ENCODE data around the gene TRPV4. TPM values are rescaled to one million over a fixed set of nuclear protein-coding genes. Genes with fewer than 3 reads are reported as not detected.

The TRPV4 gene
- total RNA-seq, 2 experiments from 2014 or later: not detected

DNA sequence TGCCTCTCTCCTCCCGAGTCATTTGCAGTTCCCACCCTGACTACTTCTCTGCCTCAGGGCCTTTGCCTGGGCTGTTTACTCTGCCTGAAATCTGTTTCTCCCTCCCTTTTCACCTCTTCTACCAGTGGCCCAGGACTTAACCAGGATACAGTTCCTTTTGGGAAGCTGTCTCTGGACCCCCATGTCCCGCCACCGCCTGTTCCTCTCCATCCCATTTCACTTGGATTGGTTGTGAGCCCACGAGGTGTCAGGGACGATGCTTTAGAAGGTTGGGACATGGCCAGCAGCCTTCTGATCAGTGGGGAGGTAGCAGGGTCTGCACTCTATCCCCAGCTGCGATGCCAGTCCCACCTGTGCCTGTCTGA lies 67.8 kb downstream of the TRPV4 start:
- CTCF ChIA-PET: interaction anchor here (0.6 to 0.8 kb wide), 2 partner anchors 249 to 801 kb away, joined by 3 to 4 read pairs; no protein-coding TSS in a partner anchor
- intact Hi-C loops (cut with DNase I, micrococcal nuclease): no loop called here
- Mint-ChIP-seq H3K4me1 (peaks cover 5% of the 10 kb centered on the region), H3K9me3 (ENCODE audit: low read depth) (peaks cover 4% of the 10 kb centered on the region), H3K27ac (no peak overlapping the region), H3K4me3 (no peak overlapping the region), H3K36me3 (ENCODE audit: low read depth) (no peaks in the 10 kb centered on the region), H3K27me3 (no peaks in the 10 kb centered on the region)
- no peak for ATAC-seq
- DNase-seq: no peak
- POLR2A ChIA-PET: no interaction called here

DNA sequence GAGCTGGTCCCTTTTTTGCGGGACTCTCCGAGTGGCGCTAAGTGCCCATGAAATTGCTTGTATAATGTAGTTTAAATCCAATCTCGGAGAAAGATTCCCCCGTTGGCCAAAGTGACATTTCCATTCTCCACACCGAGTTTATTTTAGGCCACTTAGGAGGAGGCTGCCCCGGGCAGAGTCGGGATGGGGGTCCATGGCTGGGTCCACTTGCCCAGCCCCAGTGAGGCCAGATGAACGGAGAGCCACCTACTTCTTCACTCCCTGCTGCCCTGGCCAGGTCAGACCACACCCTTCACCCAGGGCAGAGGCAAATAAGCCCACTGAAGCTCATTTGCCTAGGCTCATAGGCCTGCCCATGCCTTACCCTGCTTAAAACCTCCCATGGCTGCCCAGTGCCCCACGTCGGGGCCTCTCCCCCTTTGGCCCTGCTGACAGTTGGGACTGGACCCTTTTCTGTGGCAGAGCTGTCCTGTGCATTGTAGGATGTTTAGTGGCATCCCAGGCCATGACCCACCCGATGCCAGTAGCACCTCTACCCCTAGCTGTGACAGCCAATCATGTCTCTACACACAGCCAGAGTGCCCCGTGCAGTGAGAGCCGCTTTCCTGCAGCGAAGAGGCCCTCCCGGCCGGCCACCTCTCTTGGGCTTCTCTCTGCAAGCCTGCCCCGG lies 68.3 kb downstream of the TRPV4 start:
- no peak for ATAC-seq
- Mint-ChIP-seq H3K9me3 (ENCODE audit: low read depth) (peaks cover 4% of the 10 kb centered on the region), H3K36me3 (ENCODE audit: low read depth) (no peaks in the 10 kb centered on the region), H3K4me1 (peaks cover 5% of the 10 kb centered on the region), H3K4me3 (no peak overlapping the region), H3K27me3 (no peaks in the 10 kb centered on the region), H3K27ac (no peak overlapping the region)
- intact Hi-C loops (cut with DNase I, micrococcal nuclease): no loop called here
- POLR2A ChIA-PET: no interaction called here
- DNase-seq: no peak
- CTCF ChIA-PET: no interaction called here

DNA sequence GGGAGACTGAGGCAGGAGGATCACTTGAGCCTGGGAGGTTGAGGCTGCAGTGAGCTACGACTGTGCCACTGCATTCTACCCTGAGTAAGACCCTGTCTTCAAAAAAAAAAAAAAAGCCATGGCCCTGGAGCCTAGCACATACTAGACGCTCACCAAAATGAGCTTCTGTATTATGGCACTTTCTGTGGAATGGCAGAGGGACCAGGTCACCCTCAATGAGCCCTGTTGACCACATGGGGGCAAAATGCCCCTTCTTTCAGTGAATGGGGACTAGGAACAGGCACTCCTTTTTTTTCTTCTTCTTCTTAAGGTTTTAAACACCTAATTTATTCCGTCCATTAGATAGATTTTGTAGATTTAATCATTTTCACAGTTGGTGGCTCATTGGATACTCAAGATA lies 69.1 kb downstream of the TRPV4 start:
- Mint-ChIP-seq H3K9me3 (ENCODE audit: low read depth) (peaks cover 4% of the 10 kb centered on the region), H3K27me3 (no peaks in the 10 kb centered on the region), H3K27ac (no peak overlapping the region), H3K4me3 (no peak overlapping the region), H3K4me1 (peaks cover 5% of the 10 kb centered on the region), H3K36me3 (ENCODE audit: low read depth) (no peaks in the 10 kb centered on the region)
- intact Hi-C loops (cut with DNase I, micrococcal nuclease): no loop called here
- CTCF ChIA-PET: no interaction called here
- DNase-seq (no peak), ATAC-seq (no peak)
- POLR2A ChIA-PET: no interaction called here

DNA sequence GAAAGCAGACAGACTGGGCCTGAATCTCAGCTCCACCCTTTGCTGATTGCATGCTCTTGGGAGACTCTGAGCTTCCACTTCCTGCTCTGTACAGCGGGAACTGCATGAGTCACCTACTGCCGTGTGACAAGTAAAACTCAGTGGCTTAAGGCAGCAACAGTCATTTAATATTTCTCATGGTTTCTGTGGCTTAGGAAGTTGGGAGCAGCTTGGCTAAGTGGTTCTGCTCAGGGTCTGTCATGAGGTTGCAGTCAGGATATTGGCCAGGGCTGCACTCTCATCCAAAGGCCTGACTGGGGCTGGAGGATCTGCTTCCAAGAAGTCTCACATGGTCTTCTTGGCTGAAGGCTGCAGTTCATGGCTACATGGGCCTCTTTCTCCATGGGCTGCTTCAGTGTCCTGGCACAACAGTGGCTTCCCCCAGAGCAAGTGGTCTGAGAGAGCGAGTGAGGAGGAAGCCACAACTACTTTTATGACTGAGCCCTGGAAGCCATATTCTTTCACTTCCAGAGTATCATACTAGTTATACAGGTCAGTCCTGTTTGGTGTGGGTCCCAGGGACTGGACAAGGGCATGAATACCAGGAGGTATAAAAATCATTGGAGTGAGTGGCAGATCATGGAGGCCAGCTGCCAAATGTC lies 69.9 kb downstream of the TRPV4 start:
- POLR2A ChIA-PET: no interaction called here

DNA sequence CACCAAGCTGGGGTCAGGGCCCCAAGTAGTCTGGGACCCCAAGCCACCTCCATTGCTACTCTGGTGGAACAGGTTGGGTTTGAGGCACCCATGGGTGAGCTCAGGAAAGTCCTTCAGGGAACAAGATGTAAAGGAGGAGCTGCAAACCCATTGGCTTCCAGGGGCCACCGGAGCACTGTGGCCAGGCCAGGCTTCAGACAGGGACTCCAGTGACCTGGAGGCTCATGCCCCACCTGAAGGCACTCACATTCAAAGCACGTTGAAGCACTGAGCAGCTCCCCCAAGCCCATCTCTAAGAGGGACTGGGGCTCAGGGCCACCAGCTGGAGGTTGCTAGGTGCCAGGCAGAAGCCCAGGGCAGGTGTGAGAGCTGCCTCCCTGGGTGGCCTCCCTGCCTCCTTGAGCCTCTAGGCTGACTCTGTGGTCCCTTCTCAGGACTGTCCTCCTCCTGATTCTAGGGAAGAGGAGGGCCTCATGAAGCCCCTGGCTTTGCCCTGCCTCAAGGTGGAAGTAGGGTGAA lies 70.5 kb downstream of the TRPV4 start:
- H3K9me3 Mint-ChIP-seq (ENCODE audit: low read depth): peaks cover 4% of the 10 kb centered on the region
- no peak overlapping the region for H3K27ac Mint-ChIP-seq
- CTCF ChIA-PET: interaction anchor here (0.5 to 1.1 kb wide), 4 partner anchors 90 to 256 kb away, joined by 3 to 6 read pairs (median 3); partner anchors contain the start of gene MMAB
- no peaks in the 10 kb centered on the region for H3K36me3 Mint-ChIP-seq (ENCODE audit: low read depth)
- POLR2A ChIA-PET: no interaction called here
- intact Hi-C loops (cut with DNase I, micrococcal nuclease): no loop called here
- H3K27me3 Mint-ChIP-seq: no peaks in the 10 kb centered on the region
- DNase-seq (no peak), ATAC-seq (no peak)
- H3K4me1 Mint-ChIP-seq: peaks cover 5% of the 10 kb centered on the region
- no peak overlapping the region for H3K4me3 Mint-ChIP-seq

More for the DNA sequence above, 69.9 kb downstream of the TRPV4 start:
- no peak overlapping the region for H3K4me3 Mint-ChIP-seq
- CTCF ChIA-PET: interaction anchor here (0.7 to 1.1 kb wide), 3 partner anchors 166 to 335 kb away, joined by 3 to 6 read pairs (median 3); no protein-coding TSS in a partner anchor
- peaks cover 4% of the 10 kb centered on the region for H3K9me3 Mint-ChIP-seq (ENCODE audit: low read depth)
- no peaks in the 10 kb centered on the region for H3K27me3 Mint-ChIP-seq
- intact Hi-C loops (cut with DNase I, micrococcal nuclease): no loop called here
- peak; percentile 90 for ATAC-seq
- H3K4me1 Mint-ChIP-seq: peaks cover 5% of the 10 kb centered on the region
- peak; percentile 45 for DNase-seq
- H3K27ac Mint-ChIP-seq: no peak overlapping the region
- no peaks in the 10 kb centered on the region for H3K36me3 Mint-ChIP-seq (ENCODE audit: low read depth)

DNA sequence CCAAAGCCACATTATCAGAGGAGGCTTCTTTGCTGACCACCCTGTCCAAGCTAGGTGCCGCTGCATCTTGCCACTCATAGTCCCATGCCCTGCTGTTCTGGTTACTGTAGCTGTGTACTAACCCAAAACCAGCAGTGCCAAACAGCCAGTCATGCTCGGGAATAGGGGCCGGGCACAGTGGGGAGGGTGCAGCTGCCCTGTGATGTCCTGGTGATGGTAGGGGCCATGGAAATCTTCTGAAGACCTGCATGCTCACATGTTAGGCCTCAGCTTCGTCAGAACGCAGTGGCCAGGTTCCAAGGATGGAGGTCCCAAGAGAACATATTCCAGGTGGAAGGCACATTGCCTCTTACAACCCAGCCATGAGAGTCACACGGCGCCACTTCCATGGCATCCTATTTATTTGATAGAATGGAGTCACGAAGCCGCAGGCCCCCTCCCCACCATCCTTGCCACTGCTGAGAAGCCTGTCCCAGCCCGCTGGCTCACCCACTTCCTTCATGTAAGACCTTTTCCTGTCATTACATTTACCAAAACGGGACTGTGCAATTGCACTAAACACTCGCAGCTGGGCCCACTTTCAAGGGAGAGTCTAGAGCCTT lies 71.0 kb downstream of the TRPV4 start:
- no peak for DNase-seq
- CTCF ChIA-PET: interaction anchor here (0.5 to 1.1 kb wide), 3 partner anchors 91 to 189 kb away, joined by 3 to 6 read pairs (median 3); partner anchors contain the start of gene MMAB
- peaks cover 5% of the 10 kb centered on the region for H3K9me3 Mint-ChIP-seq (ENCODE audit: low read depth)
- no peak overlapping the region for H3K4me3 Mint-ChIP-seq
- H3K36me3 Mint-ChIP-seq (ENCODE audit: low read depth): no peaks in the 10 kb centered on the region
- H3K27me3 Mint-ChIP-seq: no peaks in the 10 kb centered on the region
- intact Hi-C loops (cut with DNase I, micrococcal nuclease): no loop called here
- POLR2A ChIA-PET: no interaction called here
- peaks cover 5% of the 10 kb centered on the region for H3K4me1 Mint-ChIP-seq
- H3K27ac Mint-ChIP-seq: no peak overlapping the region
- no peak for ATAC-seq

DNA sequence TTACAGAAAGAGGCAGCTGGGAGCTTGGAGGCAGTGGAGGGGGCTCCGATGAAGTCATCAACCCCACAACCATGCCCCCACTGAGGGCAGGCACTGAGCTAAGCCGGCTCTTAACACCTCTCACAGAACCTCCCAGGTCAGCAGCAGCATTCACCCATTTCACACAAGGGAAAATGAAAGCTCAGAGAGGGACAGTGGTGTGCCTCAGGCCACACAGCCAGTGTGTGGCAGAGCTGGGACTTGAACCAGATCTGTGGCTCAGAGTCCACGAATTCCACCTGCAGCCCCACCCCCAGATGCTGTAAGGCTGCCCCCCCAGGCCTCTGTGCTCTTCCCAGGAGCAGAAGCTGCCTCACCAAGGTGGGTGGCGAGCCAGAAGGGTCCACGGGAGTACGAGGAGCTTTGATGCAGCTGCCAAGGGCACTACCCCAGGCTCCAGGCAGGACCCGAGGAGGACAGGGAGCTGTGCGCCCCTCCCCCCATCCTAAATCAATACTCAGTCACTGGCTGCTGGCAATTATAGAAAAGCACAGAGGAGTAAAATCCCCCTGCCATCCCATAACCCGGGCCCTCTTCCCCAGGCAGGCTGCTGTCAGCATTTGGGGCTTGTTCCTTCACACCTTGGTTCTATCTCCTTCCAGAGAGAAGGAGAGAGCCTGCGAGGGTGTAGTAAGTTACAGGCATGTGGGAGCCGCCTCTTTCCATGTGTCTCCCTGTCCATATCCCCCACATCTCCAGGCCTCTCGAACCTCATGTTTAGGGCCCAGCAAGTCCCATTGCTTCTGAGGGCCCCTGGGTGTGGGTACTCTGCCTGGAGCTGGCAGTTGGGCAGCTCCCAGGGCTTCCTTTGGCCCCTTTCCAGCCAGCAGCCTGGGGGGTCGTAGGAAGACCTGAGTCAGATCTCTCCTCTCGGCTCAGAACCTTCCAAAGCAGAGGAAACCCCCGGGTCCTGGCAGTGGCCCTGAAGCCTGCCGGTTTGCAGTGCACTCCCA lies 72.0 kb downstream of the TRPV4 start:
- ATAC-seq (no peak), DNase-seq (no peak)
- ChIA-PET CTCF (interaction anchor here (0.6 kb wide), 1 partner anchor 163 kb away, joined by 3 read pairs; no protein-coding TSS in a partner anchor), POLR2A (no interaction called here)
- Mint-ChIP-seq H3K9me3 (ENCODE audit: low read depth) (peaks cover 13% of the 10 kb centered on the region), H3K27me3 (peaks cover 2% of the 10 kb centered on the region), H3K27ac (no peak overlapping the region), H3K4me3 (no peak overlapping the region), H3K36me3 (ENCODE audit: low read depth) (peaks cover 5% of the 10 kb centered on the region), H3K4me1 (peaks cover 5% of the 10 kb centered on the region)
- intact Hi-C loops (cut with DNase I, micrococcal nuclease): no loop called here

DNA sequence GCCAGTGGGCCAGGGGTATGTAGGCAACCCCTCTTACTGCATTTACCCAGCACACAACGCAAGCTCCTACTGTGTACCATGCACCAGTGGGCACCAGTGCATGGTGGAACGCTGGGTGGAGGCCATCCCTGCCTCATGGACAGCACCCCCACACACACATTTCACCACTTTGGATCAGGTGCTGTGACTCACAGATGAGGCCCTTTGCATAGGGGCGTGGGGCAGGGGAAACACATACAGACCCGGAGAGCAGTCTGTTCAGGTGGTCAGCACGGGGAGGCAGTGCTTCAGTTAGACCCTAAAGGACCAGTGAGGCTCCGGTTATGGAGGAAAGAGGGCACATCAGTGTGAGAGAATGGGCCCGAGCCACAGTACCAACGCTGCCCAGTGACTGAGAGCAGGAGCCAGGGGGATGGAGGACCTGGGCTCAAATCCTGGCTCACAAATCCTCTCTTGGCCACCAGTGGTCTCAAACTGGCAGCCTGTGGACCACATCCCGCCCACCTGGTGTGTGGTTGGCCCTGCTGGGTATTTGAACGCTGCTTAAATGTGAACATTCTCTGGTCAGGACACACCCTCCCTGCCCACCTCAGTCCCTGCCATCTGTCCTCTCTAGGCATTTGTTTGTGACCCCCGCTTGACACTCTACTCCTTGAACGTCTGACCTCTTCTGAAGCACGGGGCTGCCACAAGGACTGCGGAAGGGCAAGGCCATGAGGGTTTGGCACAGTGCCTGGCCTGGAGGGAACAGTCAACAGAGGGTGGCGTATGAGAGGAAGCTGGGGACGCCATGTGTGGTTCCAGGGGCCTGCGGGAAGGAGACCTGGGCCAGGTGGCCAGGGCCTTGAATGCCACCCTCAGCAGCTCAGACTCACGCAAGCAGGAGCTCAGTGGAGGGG lies 72.9 kb downstream of the TRPV4 start:
- no peak overlapping the region for H3K27ac Mint-ChIP-seq
- no peak overlapping the region for H3K4me3 Mint-ChIP-seq
- POLR2A ChIA-PET: no interaction called here
- CTCF ChIA-PET: interaction anchor here (0.6 kb wide), 1 partner anchor 162 kb away, joined by 3 read pairs; no protein-coding TSS in a partner anchor
- ATAC-seq (no peak), DNase-seq (no peak)
- intact Hi-C loops (cut with DNase I, micrococcal nuclease): no loop called here
- peaks cover 21% of the 10 kb centered on the region for H3K9me3 Mint-ChIP-seq (ENCODE audit: low read depth)
- peaks cover 4% of the 10 kb centered on the region for H3K27me3 Mint-ChIP-seq
- H3K4me1 Mint-ChIP-seq: peaks cover 5% of the 10 kb centered on the region
- H3K36me3 Mint-ChIP-seq (ENCODE audit: low read depth): peaks cover 5% of the 10 kb centered on the region

DNA sequence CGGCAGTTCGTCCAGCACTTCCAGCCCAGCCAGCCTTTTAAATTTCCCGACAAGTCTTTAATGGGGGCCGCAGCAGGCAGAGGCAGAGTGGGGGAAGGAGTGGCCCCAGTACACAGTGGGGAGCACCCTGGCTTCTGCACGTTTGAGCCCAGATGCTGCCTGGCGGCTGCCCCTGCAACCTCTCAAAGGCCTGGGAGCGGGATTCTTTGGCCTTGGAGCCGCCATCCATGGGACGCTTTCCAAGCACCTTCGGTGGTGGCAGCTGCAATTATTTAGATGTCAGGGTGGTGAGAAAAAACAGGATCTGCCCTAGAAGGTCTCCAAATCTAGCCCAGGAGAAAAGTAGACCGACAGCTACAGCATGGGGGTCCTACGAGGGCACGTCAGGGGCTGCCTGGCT lies 73.6 kb downstream of the TRPV4 start:
- POLR2A ChIA-PET: no interaction called here
- intact Hi-C loops (cut with DNase I, micrococcal nuclease): no loop called here

More for the DNA sequence above, 73.6 kb downstream of the TRPV4 start:
- no peak overlapping the region for H3K27ac Mint-ChIP-seq
- no peak for DNase-seq
- H3K4me1 Mint-ChIP-seq: peaks cover 5% of the 10 kb centered on the region
- CTCF ChIA-PET: interaction anchor here (0.9 kb wide), 1 partner anchor 195 kb away, joined by 3 read pairs; no protein-coding TSS in a partner anchor
- ATAC-seq: no peak
- no peak overlapping the region for H3K4me3 Mint-ChIP-seq
- H3K27me3 Mint-ChIP-seq: peaks cover 4% of the 10 kb centered on the region
- H3K36me3 Mint-ChIP-seq (ENCODE audit: low read depth): peaks cover 5% of the 10 kb centered on the region
- H3K9me3 Mint-ChIP-seq (ENCODE audit: low read depth): peaks cover 21% of the 10 kb centered on the region
